H1 (cell line): ENCODE measurements around the gene R3HDM2. TPM values are rescaled to one million over a fixed set of nuclear protein-coding genes. Genes with fewer than 3 reads are reported as not detected.

Experiments used
- CTCF ChIA-PET: fragments of 300-600 bp; sonication (Branson Sonifier 250); formaldehyde crosslinking; loops from one replicate; lab custom pipeline; 2021; ENCODE audit not compliant: partially characterized antibody; lab: Charles Lee
- POLR2A ChIA-PET: fragments of 300-600 bp; sonication (Branson Sonifier 250); formaldehyde crosslinking; loops from one replicate; lab custom pipeline; 2021; ENCODE audit warnings: inconsistent platforms; ENCODE audit not compliant: partially characterized antibody; lab: Charles Lee
- DNase-seq, 2 experiments: peaks; one replicate each; pipeline versions ENCODE4 v3.0.0 to v3.0.0-alpha.2; 2010 to 2022; ENCODE audit warnings: low spot score in 2 of 2, low read depth in 1 of 2, mixed read lengths in 1 of 2
- FAIRE-seq: peaks from 2 replicates; lab custom pipeline; 2011; peaks lifted over from hg19 to GRCh38; lab: Jason Lieb, UNC
- H2AFZ ChIP-seq: 2 replicates; pipeline ENCODE4 v1.8.1; 2012; ENCODE audit warnings: low read length, inconsistent platforms
- H2AK5ac ChIP-seq: 2 replicates; pipeline ENCODE4 v1.6.1; 2013; ENCODE audit warnings: low read depth, low read length
- H2BK120ac ChIP-seq: replicated peaks from 2 replicates; pipeline ENCODE3; 2013; ENCODE audit warnings: low read depth, low read length, inconsistent platforms
- H2BK12ac ChIP-seq: 2 replicates; pipeline ENCODE4 v1.6.1; 2013; ENCODE audit warnings: low read depth, low read length
- H2BK15ac ChIP-seq: 2 replicates; pipeline ENCODE4 v1.6.1; 2013; ENCODE audit warnings: low read length
- H2BK20ac ChIP-seq: 2 replicates; pipeline ENCODE4 v1.6.1; 2013; ENCODE audit warnings: low read length
- H2BK5ac ChIP-seq: 2 replicates; pipeline ENCODE4 v1.6.1; 2013; ENCODE audit warnings: low read depth, low read length
- H3K14ac ChIP-seq: 2 replicates; pipeline ENCODE4 v1.6.1; 2013; ENCODE audit warnings: inconsistent platforms; ENCODE audit not compliant: insufficient read length
- H3K18ac ChIP-seq: 2 replicates; pipeline ENCODE4 v1.6.1; 2013; ENCODE audit warnings: low read length; ENCODE audit errors: extremely low read depth
- H3K23ac ChIP-seq: 2 replicates; pipeline ENCODE4 v1.6.1; 2013; ENCODE audit warnings: inconsistent platforms; ENCODE audit not compliant: insufficient read length
- H3K23me2 ChIP-seq: 2 replicates; pipeline ENCODE4 v1.6.1; 2013; ENCODE audit warnings: low read depth, low read length
- H3K27ac ChIP-seq: 2 replicates; pipeline ENCODE4 v1.6.1; 2011; ENCODE audit warnings: low read depth, low read length, inconsistent platforms
- H3K27me3 ChIP-seq, 4 experiments: replicated peaks in 1 of 4; 1 replicate in 1 of 4; 2 replicates in 3 of 4; pipeline versions ENCODE4 v1.6.1 to v1.8.1; 2011 to 2013; ENCODE audit warnings: low read length in 3 of 4, mild to moderate bottlenecking in 3 of 4, inconsistent platforms in 2 of 4, mixed read lengths in 2 of 4, moderate library complexity in 1 of 4; ENCODE audit not compliant: control insufficient read depth in 3 of 4, insufficient read depth in 3 of 4; ENCODE audit errors: extremely low read depth in 1 of 4
- H3K36me3 ChIP-seq, 4 experiments: 2 replicates each; pipeline versions ENCODE4 v1.6.1 to v1.8.1; 2011 to 2013; ENCODE audit warnings: mild to moderate bottlenecking in 4 of 4, low read length in 3 of 4, moderate library complexity in 2 of 4, control low read depth in 1 of 4, inconsistent platforms in 1 of 4; ENCODE audit not compliant: insufficient read depth in 4 of 4, control insufficient read depth in 2 of 4
- H3K4ac ChIP-seq: replicated peaks from 2 replicates; pipeline ENCODE3; 2013; ENCODE audit warnings: low read length, low read depth, mixed read lengths, inconsistent platforms; ENCODE audit not compliant: insufficient read length
- H3K4me1 ChIP-seq, 4 experiments: replicated peaks in 1 of 4; 1 replicate in 1 of 4; 2 replicates in 3 of 4; pipeline versions ENCODE4 v1.6.1 to v1.8.1; 2011 to 2013; ENCODE audit warnings: low read length in 3 of 4, inconsistent platforms in 2 of 4, mixed read lengths in 1 of 4; ENCODE audit not compliant: insufficient read depth in 4 of 4, control insufficient read depth in 3 of 4
- H3K4me2 ChIP-seq, 2 experiments: 2 replicates each; pipeline versions ENCODE4 v1.6.1 to v1.8.1; 2011 to 2013; ENCODE audit warnings: low read depth in 2 of 2, low read length in 2 of 2, control low read depth in 1 of 2, inconsistent platforms in 1 of 2, mild to moderate bottlenecking in 1 of 2; ENCODE audit not compliant: insufficient read depth in 1 of 2
- H3K4me3 ChIP-seq, 4 experiments: fragments of 200-600, 300-600 bp in 1 of 4; sonication (generic), shearing (Covaris generic), sonication (Bioruptor Twin) in 1 of 4; 2 replicates each; pipeline versions ENCODE4 v1.5.1 to v1.8.1; 2011 to 2016; ENCODE audit warnings: low read length in 4 of 4, low read depth in 3 of 4, control low read depth in 2 of 4, inconsistent platforms in 2 of 4, mild to moderate bottlenecking in 2 of 4, mixed read lengths in 1 of 4, moderate library complexity in 1 of 4; ENCODE audit not compliant: insufficient read depth in 2 of 4; ENCODE audit errors: extremely low read depth in 1 of 4
- H3K56ac ChIP-seq: replicated peaks from 2 replicates; pipeline ENCODE3; 2013; ENCODE audit warnings: low read depth, mild to moderate bottlenecking, mixed read lengths, low read length, inconsistent platforms; ENCODE audit not compliant: insufficient read length
- H3K79me1 ChIP-seq: 2 replicates; pipeline ENCODE4 v1.6.1; 2013; ENCODE audit warnings: low read depth, low read length, control low read depth
- H3K79me2 ChIP-seq, 2 experiments: 2 replicates each; pipeline versions ENCODE4 v1.6.1 to v1.8.1; 2012 to 2013; ENCODE audit warnings: low read length in 2 of 2, mild to moderate bottlenecking in 2 of 2, inconsistent platforms in 1 of 2; ENCODE audit not compliant: insufficient read depth in 2 of 2, control insufficient read depth in 1 of 2
- H3K9ac ChIP-seq, 4 experiments: replicated peaks in 1 of 4; 1 replicate in 1 of 4; 2 replicates in 3 of 4; pipeline versions ENCODE4 v1.6.1 to v1.8.1; 2011 to 2013; ENCODE audit warnings: low read depth in 3 of 4, low read length in 3 of 4, control low read depth in 2 of 4, mild to moderate bottlenecking in 2 of 4, moderate library complexity in 2 of 4, inconsistent platforms in 1 of 4; ENCODE audit errors: extremely low read depth in 1 of 4
- H3K9me3 ChIP-seq, 2 experiments: 2 replicates each; pipeline versions ENCODE4 v1.6.1 to v1.8.1; 2012 to 2013; ENCODE audit warnings: mild to moderate bottlenecking in 2 of 2, moderate library complexity in 2 of 2, control low read depth in 1 of 2, inconsistent platforms in 1 of 2, low read depth in 1 of 2, low read length in 1 of 2, mixed read lengths in 1 of 2; ENCODE audit not compliant: insufficient read depth in 2 of 2
- H4K20me1 ChIP-seq, 2 experiments: replicated peaks in 1 of 2; 2 replicates each; pipeline versions ENCODE3 to v1.8.1; 2011 to 2013; ENCODE audit warnings: inconsistent platforms in 2 of 2, low read length in 2 of 2, mild to moderate bottlenecking in 1 of 2; ENCODE audit not compliant: insufficient read depth in 2 of 2, control insufficient read depth in 1 of 2
- H4K5ac ChIP-seq: 2 replicates; pipeline ENCODE4 v1.6.1; 2013; ENCODE audit warnings: low read length, low read depth, mixed read lengths, inconsistent platforms; ENCODE audit not compliant: insufficient read length
- H4K8ac ChIP-seq: 2 replicates; pipeline ENCODE4 v1.8.0; 2013; ENCODE audit warnings: mild to moderate bottlenecking, moderate library complexity, low read length, inconsistent platforms; ENCODE audit not compliant: insufficient read depth; ENCODE audit errors: extremely low read depth
- H4K91ac ChIP-seq: replicated peaks from 2 replicates; pipeline ENCODE3; 2013; ENCODE audit warnings: low read length, mixed read lengths, inconsistent platforms; ENCODE audit not compliant: insufficient read length
- BRCA1 ChIP-seq: IDR thresholded peaks from 2 replicates; pipeline ENCODE4 v1.6.1; 2012; ENCODE audit warnings: low read depth, low read length, improper control_type of control experiment
- CHD1 ChIP-seq: IDR thresholded peaks from 2 replicates; pipeline ENCODE4 v1.6.1; 2012; ENCODE audit warnings: low read depth, low read length, improper control_type of control experiment
- CREB1 ChIP-seq: IDR thresholded peaks from 2 replicates; pipeline ENCODE4 v1.6.1; 2012; ENCODE audit warnings: inconsistent platforms
- E2F6 ChIP-seq: IDR thresholded peaks from 2 replicates; pipeline ENCODE4 v1.6.1; 2012; ENCODE audit warnings: inconsistent platforms
- FOSL1 ChIP-seq: IDR thresholded peaks from 2 replicates; pipeline ENCODE4 v1.6.1; 2011; ENCODE audit warnings: mild to moderate bottlenecking, low read depth, low read length, moderate library complexity; ENCODE audit not compliant: insufficient read depth
- JUN ChIP-seq: IDR thresholded peaks from 2 replicates; pipeline ENCODE4 v1.6.1; 2011; ENCODE audit warnings: low read depth, mild to moderate bottlenecking, improper control_type of control experiment, low read length
- JUND ChIP-seq: IDR thresholded peaks from 2 replicates; pipeline ENCODE4 v1.6.1; 2011; ENCODE audit warnings: mild to moderate bottlenecking, improper control_type of control experiment, low read length
- KDM4A ChIP-seq: IDR thresholded peaks from one replicate; pipeline ENCODE4 v1.7.1; 2012; ENCODE audit warnings: low read depth, mild to moderate bottlenecking, moderate library complexity, low read length, inconsistent platforms; ENCODE audit not compliant: severe bottlenecking
- MAFK ChIP-seq: IDR thresholded peaks from 2 replicates; pipeline ENCODE4 v1.6.1; 2012; ENCODE audit warnings: low read depth, mild to moderate bottlenecking, improper control_type of control experiment, low read length
- POLR2AphosphoS5 ChIP-seq: IDR thresholded peaks from 2 replicates; pipeline ENCODE4 v1.6.1; 2011; ENCODE audit warnings: low read depth, low read length
- RBBP5 ChIP-seq: IDR thresholded peaks from 2 replicates; pipeline ENCODE4 v1.7.1; 2012; ENCODE audit warnings: low read depth, mild to moderate bottlenecking, inconsistent platforms, low read length, moderate library complexity, borderline replicate concordance
- SIRT6 ChIP-seq: IDR thresholded peaks from one replicate; pipeline ENCODE4 v1.7.1; 2012; ENCODE audit warnings: low read length, inconsistent platforms
- SRF ChIP-seq: IDR thresholded peaks from 2 replicates; pipeline ENCODE4 v1.6.1; 2011; ENCODE audit warnings: mild to moderate bottlenecking, low read depth, low read length, moderate library complexity
- SUZ12 ChIP-seq: fragments of 200-600 bp; sonication (generic); IDR thresholded peaks from 2 replicates; pipeline ENCODE4 v1.6.1; 2012; ENCODE audit warnings: mild to moderate bottlenecking, inconsistent platforms, low read length, moderate library complexity, mixed read lengths
- TAF7 ChIP-seq: optimal IDR thresholded peaks from 2 replicates; pipeline ENCODE3; 2011; ENCODE audit warnings: low read depth, mild to moderate bottlenecking, inconsistent platforms, low read length, moderate library complexity, borderline replicate concordance
- WGBS, 2 experiments: shearing (Covaris generic) in 1 of 2; methylation state at CpG; one replicate each; pipeline versions ENCODE4 v1.1.6 to v1.1.7; 2013 to 2015; ENCODE audit warnings: low lambda C conversion rate in 2 of 2, mixed read lengths in 2 of 2, inconsistent platforms in 1 of 2, low coverage in 1 of 2, missing lambda C conversion rate in 1 of 2; ENCODE audit not compliant: insufficient replicate concordance in 2 of 2, insufficient coverage in 1 of 2, insufficient read length in 1 of 2; ENCODE audit errors: extremely low coverage in 1 of 2, missing lambda C conversion rate in 1 of 2; 5-methylcytosine and 5-hydroxymethylcytosine counted together
- polyA plus RNA-seq, 7 experiments: library from polyadenylated mRNA; depleted of rRNA in 3 of 7; stranded (reverse) in 5 of 7; unstranded in 2 of 7; fragments of >200 nt in 5 of 7; fragments of 200-250 nt in 2 of 7; gene quantifications; 1 replicate in 5 of 7; 2 replicates in 1 of 7; 4 replicates in 1 of 7; pipeline versions ENCODE4 v1.2.1 to v1.2.3, GENCODE V29; 2011 to 2013; ENCODE audit warnings: missing spikeins in 2 of 7, mixed read lengths in 2 of 7
- total RNA-seq: library from RNA; stranded (reverse); fragmentation: NEBNext Ultra II Directional; extraction: Animal tissue kit (Norgen Biotek cat#: 25700); gene quantifications from 2 replicates; pipeline ENCODE4 v1.2.1, GENCODE V29; 2021

Gene R3HDM2
- total and polyA plus RNA-seq, 2 of the 8 experiments (the other 6 are each of a cell fraction or from before 2014, with no cell fraction given): 25.6 to 27.0 TPM

- Histone ChIP-seq H2BK120ac (no peak overlapping the region), H3K18ac (no peak overlapping the region), H3K56ac (no peak overlapping the region), H3K14ac (no peak overlapping the region), H3K23me2 (no peaks in the 10 kb centered on the region), H3K79me2 (no peaks in the 10 kb centered on the region), H3K9me3 (no peaks in the 10 kb centered on the region), H4K5ac (no peak overlapping the region), H4K8ac (no peak overlapping the region), H3K27me3 (peaks cover 5 to 13% (median 11%) of the 10 kb centered on the region in 4 experiments), H3K27ac (no peak overlapping the region; the same call in 1 of the 2 replicates), H4K20me1 (peaks cover 7 to 15% of the 10 kb centered on the region in 2 experiments), H2AK5ac (no peak overlapping the region), H2BK15ac (no peak overlapping the region), H3K36me3 (peaks cover 21 to 56% (median 42%) of the 10 kb centered on the region in 4 experiments), H2BK5ac (no peak overlapping the region), H3K4me3 (no peak overlapping the region), H3K4me1 (peaks cover 7 to 16% (median 12%) of the 10 kb centered on the region in 4 experiments), H2AFZ (no peak overlapping the region), H3K9ac (no peak overlapping the region), H3K79me1 (no peaks in the 10 kb centered on the region), H3K4me2 (no peak overlapping the region), H3K4ac (no peak overlapping the region), H3K23ac (no peak overlapping the region), H2BK20ac (no peak overlapping the region), H4K91ac (no peak overlapping the region), H2BK12ac (no peak overlapping the region)
- ChIA-PET POLR2A (interaction anchor here (1.0 to 7.0 kb wide), 5 partner anchors 11 to 29 kb away, joined by 4 to 53 read pairs (median 20); partner anchors contain the start of gene SHMT2), CTCF (interaction anchor here (0.6 to 6.6 kb wide), 4 partner anchors 27 to 245 kb away, joined by 3 to 78 read pairs (median 8); partner anchors contain the start of gene INHBE)
- no peak for DNase-seq
- 97% methylated on average over 8 of the region's 8 CpGs; no CpG with 5 or more reads in 1 of the 2 experiments for WGBS, 2 experiments
- no peak for FAIRE-seq
- TF ChIP-seq TAF7 (no peak), RBBP5 (no peak), JUND (no peak), JUN (no peak), KDM4A (no peak), SUZ12 (no peak), SIRT6 (no peak), POLR2AphosphoS5 (no peak), BRCA1 (no peak), E2F6 (no peak), CHD1 (no peak), MAFK (no peak), CREB1 (no peak), FOSL1 (no peak), SRF (no peak)
These were observed 220.9 kb downstream of the R3HDM2 start for GRCh38 chr12:57209916-57210315.
